Right ventricle myocardium superior (tissue), 1 donor: ENCODE data around the gene SFSWAP. TPM values are rescaled to one million over a fixed set of nuclear protein-coding genes. Genes with fewer than 3 reads are reported as not detected.
A peak's percentile ranks its signal among the peaks of the same experiment; 100 is the strongest.
"Not testable (repeated sequence)": the region's sequence is repeated elsewhere in the genome, so short reads cannot be mapped to it uniquely, and the experiment has no call there.

Source experiments
- ATAC-seq: fragments of 200-7000 bp; cut with Tn5 transposase; one replicate; pipeline ENCODE4 v1.9.1; 2020; ENCODE audit warnings: mild to moderate bottlenecking; ENCODE audit not compliant: poor library complexity
- DNase-seq: peaks from one replicate; pipeline ENCODE4 v3.0.0-alpha.2; 2020
- intact Hi-C: fragments of 100-400 bp; cut with DNase I; formaldehyde crosslinking; loops from one replicate; pipeline ENCODE4 v1.11.2; 2022
- total RNA-seq: library from RNA; stranded (reverse); fragmentation: NEBNext Ultra II Directional; extraction: Animal tissue kit (Norgen Biotek cat#: 25700); gene quantifications from one replicate; pipeline ENCODE4 v1.2.1, GENCODE V29; 2021
- donor health status: DM: no; HTN: yes; CAD: no; lungs with severe emphysema.

SFSWAP gene
- total RNA-seq, 1 donor from 2014 or later = 19.4 TPM

DNA sequence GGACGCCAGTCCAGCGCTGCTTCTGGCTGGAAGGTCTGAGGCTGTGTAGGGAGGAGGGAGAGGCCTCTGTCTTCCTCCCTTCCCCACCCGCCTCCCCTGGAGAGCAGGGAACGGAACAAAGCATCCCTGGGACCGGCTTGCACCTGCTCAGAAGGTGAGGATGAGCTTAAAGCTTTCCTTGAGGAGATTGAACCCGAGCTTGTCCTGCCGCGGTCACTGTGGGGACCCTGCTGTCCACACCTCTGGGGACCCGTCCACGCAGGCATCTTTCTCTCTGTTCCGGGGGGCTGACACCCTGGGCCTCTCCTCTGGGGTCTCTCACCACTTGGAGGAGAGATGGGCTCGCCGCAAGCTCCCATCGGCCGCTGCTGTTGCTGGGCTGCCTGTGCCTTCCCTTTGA lies 33.2 kb upstream of the SFSWAP start:
- DNase-seq (no peak), ATAC-seq (no peak)
- intact Hi-C loops = no loop called here

DNA sequence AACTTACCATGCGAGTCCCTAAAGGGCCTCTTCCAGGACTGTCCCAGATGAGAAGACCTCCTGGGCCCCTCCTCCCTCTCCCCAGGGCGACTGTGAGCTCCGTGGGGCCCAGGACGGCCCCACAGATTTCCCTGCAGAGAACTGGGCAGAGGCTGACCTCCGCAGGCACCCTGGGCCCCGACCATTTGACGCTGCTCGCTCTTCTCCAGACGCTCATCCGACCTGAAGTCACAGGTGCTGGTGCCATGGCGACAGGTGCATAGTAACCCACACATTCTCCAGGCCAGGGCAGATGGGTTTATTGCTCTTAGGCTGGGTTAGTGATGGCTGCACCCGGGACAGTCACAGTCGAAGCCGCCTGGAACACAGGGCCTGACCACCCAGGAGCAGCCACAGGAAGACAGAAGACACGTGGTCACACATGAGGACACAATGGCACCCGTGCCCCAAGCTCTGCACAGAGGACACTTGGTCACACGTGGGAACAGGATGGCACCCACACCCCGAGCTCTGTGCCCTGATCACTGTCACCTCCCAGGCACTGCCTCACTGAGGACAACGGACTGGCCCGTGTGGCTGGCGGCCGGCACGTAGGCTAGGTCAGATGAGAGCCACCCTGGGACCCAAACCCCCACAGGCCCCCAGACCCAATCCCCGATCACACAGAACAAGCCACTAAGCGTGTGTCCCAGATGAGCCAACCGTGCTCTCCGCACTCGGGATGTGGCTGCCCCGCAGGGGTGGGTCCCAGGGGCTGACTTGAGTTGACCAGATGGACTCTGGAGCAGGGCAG lies 32.3 kb upstream of the SFSWAP start:
- ATAC-seq, intact Hi-C loops, DNase-seq: not testable (repeated sequence)

DNA sequence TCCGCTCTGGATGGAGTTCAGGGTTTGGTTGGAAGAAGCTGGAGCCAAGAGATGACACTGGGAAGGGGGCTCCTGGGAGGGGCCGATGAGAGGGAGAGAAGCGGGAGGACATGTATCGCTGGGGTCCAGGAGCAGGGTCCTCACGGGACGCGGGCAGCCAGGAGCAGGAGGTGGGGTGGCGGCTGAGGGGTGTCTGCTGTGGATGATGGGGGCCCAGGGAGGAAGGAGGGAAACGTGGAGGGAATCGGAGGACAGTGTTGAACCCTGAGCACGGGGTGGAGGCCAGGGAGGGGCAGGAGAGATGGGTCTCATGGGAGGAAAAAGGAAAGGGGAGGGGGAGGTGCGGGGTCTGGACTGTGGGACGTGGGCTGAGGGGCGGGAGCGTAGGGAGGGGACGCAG lies 31.7 kb upstream of the SFSWAP start:
- ATAC-seq, intact Hi-C loops, DNase-seq: not testable (repeated sequence)

DNA sequence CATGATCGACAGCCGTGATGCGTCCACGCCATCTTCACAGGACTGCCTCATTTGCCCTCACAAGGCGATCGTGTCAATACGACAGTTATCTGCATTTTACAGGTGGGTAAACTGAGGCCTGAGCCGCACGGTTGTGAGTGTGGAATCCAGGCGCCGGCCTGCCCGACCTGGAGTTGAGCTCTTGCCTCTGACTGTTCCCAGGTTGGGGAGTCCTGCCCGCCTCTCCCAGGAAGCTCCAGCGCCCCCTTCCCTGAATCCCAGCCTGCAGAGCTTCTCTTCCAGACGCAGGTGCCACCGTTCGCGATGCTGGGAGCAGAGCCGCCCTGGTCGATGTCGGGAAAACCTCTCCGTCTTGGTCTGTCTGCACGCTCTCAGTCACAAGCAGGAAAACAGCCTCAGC lies 31.1 kb upstream of the SFSWAP start:
- DNase-seq, intact Hi-C loops, ATAC-seq: not testable (repeated sequence)

DNA sequence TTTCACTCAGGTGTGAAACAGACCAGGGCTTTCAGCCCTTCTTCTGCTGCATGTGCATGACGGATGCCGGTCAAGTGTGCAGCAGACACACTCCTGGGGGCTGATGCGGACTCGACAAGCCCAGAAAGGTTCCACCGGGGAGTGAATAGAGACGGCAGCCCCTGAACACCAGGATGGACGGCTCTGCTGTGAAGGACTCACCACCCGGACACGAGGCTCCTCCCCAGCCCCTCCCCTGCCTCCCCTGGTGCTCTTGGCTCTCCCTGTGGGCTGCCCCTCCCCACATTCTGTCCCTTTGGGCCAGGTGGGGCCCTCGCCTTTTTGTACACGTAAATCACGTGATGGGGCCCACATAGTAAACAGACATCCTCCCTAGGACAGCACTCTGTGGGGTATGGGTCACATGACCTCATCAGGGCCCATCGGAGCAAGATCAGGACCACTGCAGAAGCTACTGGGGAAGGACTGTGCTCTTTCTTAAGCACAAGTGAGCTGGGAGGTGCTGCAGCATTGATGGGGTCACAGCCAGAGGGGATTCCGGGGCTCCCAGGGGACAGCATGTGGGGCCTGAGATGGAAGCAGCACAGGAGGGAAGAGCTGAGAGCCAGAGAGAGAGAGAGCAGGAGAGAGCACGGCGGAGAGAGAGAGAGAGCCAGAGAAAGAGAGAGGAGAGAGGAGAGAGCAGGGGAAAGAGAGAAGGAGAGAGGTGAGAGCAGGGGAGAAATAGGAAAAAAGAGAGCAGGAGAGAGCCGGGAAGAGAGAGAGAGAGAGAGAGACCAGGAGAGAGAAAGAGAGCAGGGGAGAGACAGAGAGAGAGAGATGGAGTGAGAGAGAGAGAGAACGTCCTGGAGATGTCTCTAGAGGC lies 30.3 kb upstream of the SFSWAP start:
- ATAC-seq, DNase-seq, intact Hi-C loops: not testable (repeated sequence)

DNA sequence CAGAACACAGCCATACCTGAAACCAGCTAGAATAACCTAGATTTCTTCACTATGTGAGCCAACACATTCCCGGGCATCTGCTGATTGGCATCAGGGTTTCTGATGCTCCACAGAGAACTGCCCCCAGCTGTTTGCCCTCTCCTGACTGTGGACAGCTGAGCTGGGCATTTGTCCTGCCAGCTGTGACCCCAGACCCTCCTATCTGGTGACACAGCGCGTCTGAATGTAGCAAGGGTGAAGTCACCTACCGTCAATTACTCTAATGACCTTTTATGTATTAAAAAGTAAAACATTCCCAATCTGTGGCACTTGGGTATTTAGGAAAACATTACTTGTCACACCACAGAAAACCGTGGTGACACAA lies 29.7 kb upstream of the SFSWAP start:
- intact Hi-C loops = no loop called here
- DNase-seq (no peak), ATAC-seq (no peak)

DNA sequence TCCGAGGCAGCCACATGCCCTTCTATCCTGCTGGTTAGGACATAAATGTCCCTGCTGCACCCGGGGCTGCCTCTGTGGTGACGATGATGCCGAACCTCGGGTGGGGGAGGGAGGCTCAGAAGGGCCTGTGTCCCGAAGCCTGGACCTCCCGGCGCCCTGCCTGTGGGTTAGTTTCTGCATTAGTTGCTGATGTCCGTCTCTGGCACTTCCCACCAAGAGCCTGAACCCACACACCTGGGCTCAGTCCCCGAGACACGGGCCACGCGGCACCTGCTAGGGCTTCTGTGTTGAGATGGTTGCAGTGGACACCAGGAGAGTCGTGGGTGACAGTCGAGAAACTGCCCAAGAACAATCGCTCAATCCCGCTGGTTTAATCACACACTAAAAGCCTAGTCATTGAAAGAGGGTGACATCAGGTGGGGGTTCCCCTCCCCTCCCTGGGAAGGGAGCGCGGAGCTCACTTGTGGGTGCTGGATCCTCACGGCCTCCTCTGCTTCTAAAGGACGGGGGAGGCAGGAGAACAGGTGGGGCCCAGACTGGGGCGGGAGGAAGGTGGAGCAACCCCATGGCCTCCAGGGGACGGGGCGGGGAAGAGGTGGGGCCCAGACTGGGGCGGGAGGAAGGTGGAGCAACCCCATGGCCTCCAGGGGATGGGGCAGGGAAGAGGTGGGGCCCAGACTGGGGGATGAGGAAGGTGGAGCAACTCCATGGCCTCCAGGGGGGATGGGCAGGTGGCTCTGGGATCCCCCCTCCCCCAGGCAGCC lies 29.0 kb upstream of the SFSWAP start:
- DNase-seq = peak; percentile 54
- peak; percentile 57 for ATAC-seq
- intact Hi-C loops = not testable (repeated sequence)

DNA sequence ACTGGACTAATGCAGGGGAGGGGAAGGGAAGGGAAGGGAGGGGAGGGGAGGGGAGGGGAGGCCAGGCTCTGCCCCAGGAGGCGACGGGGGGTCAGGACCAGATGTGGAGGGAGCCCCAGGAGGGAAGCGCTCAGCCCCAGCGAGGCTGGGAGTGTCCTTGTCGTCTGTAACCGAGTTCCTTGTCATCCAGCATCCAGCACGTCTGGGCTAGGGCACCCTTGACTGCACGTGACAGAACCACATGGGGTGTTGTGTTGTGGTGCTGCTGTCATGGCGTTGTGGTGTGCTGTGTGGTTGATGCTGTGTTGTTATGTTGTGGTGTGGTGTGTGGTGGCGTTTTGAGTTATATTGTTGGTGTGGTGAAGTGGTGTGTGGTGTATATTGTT lies 28.4 kb upstream of the SFSWAP start:
- ATAC-seq = no peak
- intact Hi-C loops = no loop called here
- DNase-seq = no peak

DNA sequence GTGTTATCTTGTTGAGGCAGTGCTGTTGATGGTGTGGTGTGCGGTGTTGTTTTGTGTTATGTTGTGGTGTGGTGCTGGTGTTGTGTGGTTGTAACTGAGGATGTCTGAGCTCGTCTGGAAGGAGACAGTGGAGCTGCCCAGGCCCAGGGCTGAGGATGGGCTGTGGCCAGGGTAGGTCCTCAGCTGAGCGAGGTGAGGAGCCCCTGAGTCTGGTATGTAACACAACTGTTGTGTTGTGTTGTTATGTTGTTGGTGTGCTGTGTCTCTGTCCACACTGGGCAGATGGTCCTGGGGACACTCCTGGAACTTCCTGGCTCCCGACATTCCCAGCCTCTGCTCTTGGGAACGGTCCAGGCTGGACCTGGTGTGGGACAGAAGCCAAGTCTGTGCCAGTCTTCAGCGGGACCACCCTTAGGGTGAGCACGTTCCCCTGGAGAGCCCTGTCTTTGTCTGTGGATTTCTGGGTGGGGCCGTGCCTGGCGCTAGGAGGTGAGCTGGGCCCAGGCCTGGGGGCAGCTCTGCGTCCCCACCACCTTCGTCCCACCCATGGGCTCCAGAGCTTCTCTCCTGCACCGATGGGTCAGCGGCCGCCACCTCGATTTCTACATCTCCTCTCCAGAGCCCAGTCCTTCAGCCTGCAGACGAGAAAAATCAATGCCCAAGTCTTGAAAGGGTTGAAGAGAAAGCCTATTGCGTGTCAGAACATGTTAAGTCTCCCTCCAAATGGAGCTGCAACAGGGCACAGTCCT lies 27.4 kb upstream of the SFSWAP start:
- intact Hi-C loops = no loop called here
- DNase-seq = no peak
- ATAC-seq = no peak

DNA sequence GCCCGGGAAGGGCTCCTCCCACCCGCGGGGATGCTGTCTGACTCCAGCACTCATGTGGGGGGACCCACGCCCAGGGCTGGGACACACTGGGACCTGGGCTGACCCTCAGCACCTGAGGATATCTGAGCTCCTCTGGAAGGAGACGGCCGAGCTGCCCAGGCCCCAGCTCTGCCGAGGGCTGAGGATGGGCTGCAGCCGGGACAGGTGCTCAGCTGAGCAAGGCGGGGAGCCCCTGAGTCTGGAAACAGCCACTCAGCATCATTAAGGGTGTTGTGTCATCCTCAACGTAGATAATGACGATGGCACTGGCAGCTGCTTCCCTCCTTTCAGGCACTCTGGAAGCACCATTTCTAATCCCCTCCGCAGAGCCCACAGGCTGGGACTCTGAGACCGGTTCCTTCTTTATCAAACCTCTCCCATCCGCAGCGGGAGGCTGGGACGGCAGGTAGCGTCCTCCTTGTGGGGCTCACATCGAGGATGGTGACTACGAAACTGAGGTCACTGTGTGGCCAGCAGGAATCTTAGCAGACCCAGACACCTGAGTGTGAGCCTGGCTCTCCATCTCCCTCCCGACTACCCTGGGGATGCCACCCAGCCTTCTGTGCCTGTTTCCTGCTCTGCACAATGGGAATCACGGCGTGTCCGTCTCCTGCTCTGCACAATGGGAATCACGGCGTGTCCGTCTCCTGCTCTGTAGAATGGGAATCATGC lies 26.7 kb upstream of the SFSWAP start:
- ATAC-seq = no peak
- no peak for DNase-seq
- intact Hi-C loops = no loop called here

DNA sequence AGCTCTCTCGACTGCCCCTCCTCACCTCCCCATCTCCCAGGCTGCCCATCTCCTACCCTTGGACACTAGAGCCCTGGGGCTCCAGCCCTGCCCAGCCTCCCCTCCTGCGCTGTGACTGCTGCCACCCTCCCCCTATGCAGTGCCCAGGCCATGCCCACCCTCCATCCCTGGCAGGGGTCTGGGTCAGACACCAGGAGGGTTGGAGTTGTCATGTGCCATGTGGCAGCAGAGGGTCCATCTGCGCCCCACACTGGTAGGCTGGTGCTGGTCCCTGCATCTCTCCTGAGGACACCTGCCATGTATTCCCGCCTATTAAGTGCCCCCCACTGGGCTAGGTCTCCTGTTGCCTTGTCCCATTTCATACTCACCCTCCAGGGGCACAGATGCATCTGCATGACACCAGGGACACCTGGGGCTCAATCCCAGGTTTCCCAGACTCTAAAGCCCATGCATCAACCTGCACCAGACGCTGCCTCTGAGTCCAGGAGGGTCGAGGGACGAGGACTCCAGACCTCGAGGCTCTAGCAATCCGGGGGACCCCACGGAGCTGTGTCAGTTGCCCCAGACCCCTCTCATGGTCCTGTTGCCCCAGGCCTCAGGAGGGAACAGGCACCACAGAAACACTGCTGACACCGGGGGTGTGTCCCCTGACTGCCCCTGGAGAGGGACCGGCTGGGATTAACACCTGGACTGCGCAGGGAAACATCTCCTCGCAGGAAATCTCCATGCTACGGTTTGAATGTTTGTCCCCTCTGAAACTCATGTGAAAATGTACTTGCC lies 23.4 kb upstream of the SFSWAP start:
- intact Hi-C loops = no loop called here
- ATAC-seq (no peak), DNase-seq (no peak)

DNA sequence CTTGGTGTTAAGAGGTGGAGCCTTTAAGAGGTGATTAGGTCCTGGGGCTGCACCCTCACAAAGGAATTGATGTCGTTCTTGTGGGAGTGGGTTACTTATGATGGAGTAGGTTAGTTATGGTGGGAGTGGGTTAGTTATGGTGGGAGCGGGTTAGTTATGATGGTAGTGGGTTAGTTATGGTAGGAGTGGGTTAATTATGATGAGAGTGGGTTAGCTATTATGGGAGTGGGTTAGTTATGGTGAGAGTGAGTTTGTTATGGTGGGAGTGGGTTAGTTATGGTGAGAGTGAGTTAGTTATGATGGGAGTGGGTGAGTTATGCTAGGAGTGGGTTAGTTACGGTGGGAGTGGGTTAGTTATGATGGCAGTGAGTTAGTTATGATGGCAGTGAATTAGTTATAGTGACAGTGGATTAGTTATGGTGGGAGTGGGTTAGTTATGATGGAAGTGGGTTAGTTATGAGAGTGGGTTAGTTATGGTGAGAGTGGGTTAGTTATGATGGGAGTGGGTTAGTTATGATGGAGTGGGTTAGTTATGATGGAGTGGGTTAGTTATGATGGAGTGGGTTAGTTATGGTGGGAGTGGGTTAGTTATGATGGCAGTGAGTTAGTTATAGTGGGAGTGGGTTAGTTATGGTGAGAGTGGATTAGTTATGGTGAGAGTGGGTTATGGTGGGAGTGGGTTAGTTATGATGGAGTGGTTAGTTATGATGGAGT lies 22.6 kb upstream of the SFSWAP start:
- intact Hi-C loops = no loop called here
- ATAC-seq = no peak

DNA sequence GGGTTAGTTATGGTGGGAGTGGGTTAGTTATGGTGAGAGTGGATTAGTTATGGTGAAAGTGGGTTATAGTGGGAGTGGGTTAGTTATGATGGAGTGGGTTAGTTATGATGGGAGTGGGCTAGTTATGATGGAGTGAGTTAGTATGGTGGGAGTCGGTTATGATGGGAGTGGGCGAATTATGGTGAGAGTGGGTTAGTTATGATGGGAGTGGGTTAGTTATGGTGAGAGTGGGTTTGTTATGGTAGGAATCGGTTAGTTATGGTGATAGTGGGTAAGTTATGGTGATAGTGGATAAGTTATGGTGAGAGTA lies 22.1 kb upstream of the SFSWAP start:
- intact Hi-C loops = no loop called here
- DNase-seq = no peak
- no peak for ATAC-seq

More for the DNA sequence above, 22.6 kb upstream of the SFSWAP start:
- DNase-seq = no peak

DNA sequence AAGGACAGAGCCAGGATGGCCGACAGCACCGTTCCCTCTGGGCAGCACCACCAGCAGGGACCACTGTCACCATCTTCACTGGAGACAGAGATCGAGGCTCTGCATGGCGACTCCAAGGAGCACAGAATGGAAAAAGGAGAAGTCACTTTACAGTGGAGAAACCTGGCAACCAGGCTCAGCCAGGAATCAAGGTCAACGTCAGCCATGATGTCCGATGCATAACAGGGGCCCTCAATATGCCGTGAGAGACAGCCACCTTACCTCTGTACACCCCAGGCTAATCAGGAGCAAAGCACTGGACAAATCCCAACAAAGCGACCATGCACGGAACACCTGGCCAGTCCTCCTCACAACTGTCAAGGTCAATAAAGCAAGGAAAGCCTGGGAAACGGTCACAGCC lies 20.6 kb upstream of the SFSWAP start:
- no peak for DNase-seq
- intact Hi-C loops = no loop called here

DNA sequence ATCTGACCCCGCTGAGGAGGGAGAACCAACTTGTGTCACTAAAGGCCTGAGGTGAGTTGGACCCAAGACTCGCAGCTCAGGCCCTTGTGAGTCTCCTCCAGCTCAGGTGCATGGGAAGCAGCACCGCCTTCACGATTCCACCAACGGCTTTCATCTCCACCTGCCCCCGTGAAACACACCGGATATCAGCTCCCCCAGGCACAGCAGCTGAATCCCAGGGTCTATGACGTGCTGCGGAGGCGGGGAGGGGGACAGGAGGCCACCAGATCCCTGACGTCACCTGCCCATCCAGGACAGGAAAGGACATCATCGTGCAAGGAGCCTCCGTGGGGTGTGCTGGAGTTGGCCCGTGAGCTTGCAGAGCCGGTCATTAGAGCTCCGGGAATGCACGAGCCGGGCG lies 18.5 kb upstream of the SFSWAP start:
- ATAC-seq = no peak
- intact Hi-C loops = no loop called here
- DNase-seq = no peak

More for the DNA sequence above, 20.6 kb upstream of the SFSWAP start:
- ATAC-seq = no peak

DNA sequence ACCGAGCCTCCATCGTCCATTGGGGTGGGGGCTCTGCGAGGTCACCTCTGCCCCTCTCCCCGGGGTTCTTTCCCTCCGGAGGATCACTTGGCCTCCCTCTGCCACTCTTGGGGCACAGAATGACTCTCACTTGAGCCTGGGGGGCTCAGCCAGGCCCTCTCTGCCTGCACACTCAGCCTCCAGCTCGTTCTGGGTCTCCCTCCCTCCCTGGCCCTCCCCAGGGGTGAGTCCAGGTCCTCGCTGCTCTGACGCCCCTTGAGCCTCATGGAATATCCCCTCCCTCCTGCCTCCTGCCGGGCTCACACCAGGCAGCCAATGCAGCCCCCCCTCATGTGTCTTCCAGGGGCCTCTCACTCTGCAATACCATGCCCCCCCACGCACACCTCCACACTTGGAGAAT lies 17.7 kb upstream of the SFSWAP start:
- DNase-seq (no peak), ATAC-seq (no peak)
- intact Hi-C loops = no loop called here
